B cell (primary cell): ENCODE measurements around the gene NFATC1. TPM values are rescaled to one million over a fixed set of nuclear protein-coding genes. Genes with fewer than 3 reads are reported as not detected.

Source experiments
- ATAC-seq: fragments of 200-7000 bp; cut with Tn5 transposase; one replicate; pipeline ENCODE4 v1.10.0; 2021; ENCODE audit warnings: low read depth, mild to moderate bottlenecking, moderate number of reproducible peaks, moderate library complexity
- CTCF ChIA-PET: fragments of 350-600 bp; sonication (Branson Sonifier 250); formaldehyde crosslinking; loops from one replicate; lab custom pipeline; 2021; ENCODE audit warnings: antibody characterized with exemption, inconsistent platforms; lab: Charles Lee
- POLR2A ChIA-PET: fragments of 350-600 bp; sonication (Branson Sonifier 250); formaldehyde crosslinking; loops from one replicate; lab custom pipeline; 2021; ENCODE audit warnings: antibody characterized with exemption; lab: Charles Lee
- DNase-seq: peaks from one replicate; pipeline ENCODE4 v3.0.0; 2013
- H2AFZ ChIP-seq: 2 replicates; pipeline ENCODE4 v1.6.1; 2012; ENCODE audit warnings: mild to moderate bottlenecking, low read depth, low read length; ENCODE audit not compliant: insufficient read depth, poor library complexity, severe bottlenecking
- H3K27ac ChIP-seq, 2 donors: 1 replicate in 1 of 2; 2 replicates in 1 of 2; pipeline ENCODE4 v1.5.1; 2012 to 2013; ENCODE audit warnings: low read length in 2 of 2, mild to moderate bottlenecking in 2 of 2, moderate library complexity in 1 of 2
- H3K27me3 ChIP-seq, 4 experiments: fragments of 200-600 bp in 1 of 4; sonication (generic) in 1 of 4; replicated peaks in 1 of 4; 1 replicate in 2 of 4; 2 replicates in 2 of 4; pipeline versions ENCODE4 v1.6.1 to v1.7.0; 2013 to 2016; ENCODE audit warnings: low read length in 3 of 4, mild to moderate bottlenecking in 2 of 4, mixed read lengths in 1 of 4, moderate library complexity in 1 of 4; ENCODE audit not compliant: insufficient read depth in 4 of 4, control insufficient read depth in 3 of 4; ENCODE audit errors: control extremely low read depth in 1 of 4
- H3K36me3 ChIP-seq, 2 experiments: replicated peaks in 1 of 2; 1 replicate in 1 of 2; 2 replicates in 1 of 2; pipeline versions ENCODE4 v1.6.1 to v1.7.1; 2013; ENCODE audit warnings: low read length in 1 of 2; ENCODE audit not compliant: insufficient read depth in 2 of 2, control insufficient read depth in 1 of 2; ENCODE audit errors: control extremely low read depth in 1 of 2, extremely low read depth in 1 of 2
- H3K4me1 ChIP-seq, 2 donors: fragments of 200-600 bp in 1 of 2; sonication (generic) in 1 of 2; 1 replicate in 1 of 2; 2 replicates in 1 of 2; pipeline versions ENCODE4 v1.5.1 to v1.6.1; 2013 to 2017; ENCODE audit warnings: low read length in 2 of 2; ENCODE audit not compliant: control insufficient read depth in 2 of 2, insufficient read depth in 2 of 2
- H3K4me2 ChIP-seq: replicated peaks from 2 replicates; pipeline ENCODE3; 2012; ENCODE audit warnings: mild to moderate bottlenecking, low read depth, low read length; ENCODE audit not compliant: poor library complexity, severe bottlenecking
- H3K4me3 ChIP-seq, 5 experiments: fragments of 200-600 bp in 1 of 5; sonication (generic) in 1 of 5; 1 replicate in 3 of 5; 2 replicates in 2 of 5; pipeline versions ENCODE4 v1.5.1 to v1.7.0; 2011 to 2016; ENCODE audit warnings: low read length in 4 of 5, mild to moderate bottlenecking in 4 of 5, low read depth in 2 of 5, control low read depth in 1 of 5, moderate library complexity in 1 of 5; ENCODE audit not compliant: insufficient read depth in 1 of 5; ENCODE audit errors: control extremely low read depth in 1 of 5, extremely low read depth in 1 of 5
- H3K79me2 ChIP-seq: fragments of 200-600 bp; sonication (generic); one replicate; pipeline ENCODE4 v1.6.0; 2016; ENCODE audit warnings: low read length; ENCODE audit not compliant: control insufficient read depth, insufficient read depth
- H3K9ac ChIP-seq: fragments of 200-600 bp; sonication (generic); 2 replicates; pipeline ENCODE4 v1.6.1; 2017; ENCODE audit warnings: mild to moderate bottlenecking, low read length, moderate library complexity
- H3K9me3 ChIP-seq, 3 donors: one replicate each; pipeline versions ENCODE4 v1.6.1 to v1.7.1; 2013; ENCODE audit warnings: low read length in 2 of 3; ENCODE audit not compliant: control insufficient read depth in 2 of 3, insufficient read depth in 1 of 3; ENCODE audit errors: control extremely low read depth in 1 of 3
- H4K20me1 ChIP-seq: 2 replicates; pipeline ENCODE4 v1.6.0; 2012; ENCODE audit warnings: mild to moderate bottlenecking, low read length; ENCODE audit not compliant: insufficient read depth, control insufficient read depth, poor library complexity, severe bottlenecking
- H3K27ac Mint-ChIP-seq: one replicate; pipeline ENCODE4 v1.8.0; 2021; ENCODE audit warnings: mixed read lengths
- H3K27me3 Mint-ChIP-seq: one replicate; pipeline ENCODE4 v1.8.0; 2021; ENCODE audit warnings: mixed read lengths
- H3K4me1 Mint-ChIP-seq: one replicate; pipeline ENCODE4 v1.8.0; 2021; ENCODE audit warnings: mixed read lengths
- H3K4me3 Mint-ChIP-seq: one replicate; pipeline ENCODE4 v1.8.0; 2021; ENCODE audit warnings: mixed read lengths
- H3K9me3 Mint-ChIP-seq: one replicate; pipeline ENCODE4 v1.8.0; 2022; ENCODE audit warnings: mixed read lengths; ENCODE audit not compliant: insufficient read depth
- EZH2 ChIP-seq: IDR thresholded peaks from 2 replicates; pipeline ENCODE4 v1.6.1; 2012; ENCODE audit warnings: borderline replicate concordance, low read depth, mild to moderate bottlenecking, moderate library complexity, low read length; ENCODE audit not compliant: insufficient read depth, poor library complexity, severe bottlenecking
- WGBS: methylation state at CpG from one replicate; pipeline ENCODE4 v1.1.5; 2013; ENCODE audit warnings: missing lambda C conversion rate; ENCODE audit not compliant: insufficient coverage; 5-methylcytosine and 5-hydroxymethylcytosine counted together
- intact Hi-C: fragments of 100-400 bp; cut with micrococcal nuclease; formaldehyde crosslinking; loops from one replicate; pipeline ENCODE4 v1.10.0; 2022
- polyA plus RNA-seq: library from polyadenylated mRNA; depleted of rRNA; stranded (reverse); fragments of >200 nt; gene quantifications from 2 replicates; pipeline ENCODE4 v1.2.3, GENCODE V29; 2012
- total RNA-seq, 2 donors: library from RNA; stranded (reverse); fragments of 120-200 nt in 1 of 2; gene quantifications; 1 replicate in 1 of 2; 2 replicates in 1 of 2; pipeline versions ENCODE4 v1.2.3 to v1.2.4, GENCODE V29; 2013 to 2022
- TF ChIP-seq, protein P1 (sequence below): fragments of 200-600 bp; IDR thresholded peaks from one replicate; pipeline ENCODE4 v1.8.0; 2022; ENCODE audit warnings: antibody characterized with exemption, mild to moderate bottlenecking

Gene NFATC1
- total and polyA plus RNA-seq, 2 donors (not counting 1 experiment from before 2014, with no cell fraction given), result 32.2 to 108 TPM

DNA sequence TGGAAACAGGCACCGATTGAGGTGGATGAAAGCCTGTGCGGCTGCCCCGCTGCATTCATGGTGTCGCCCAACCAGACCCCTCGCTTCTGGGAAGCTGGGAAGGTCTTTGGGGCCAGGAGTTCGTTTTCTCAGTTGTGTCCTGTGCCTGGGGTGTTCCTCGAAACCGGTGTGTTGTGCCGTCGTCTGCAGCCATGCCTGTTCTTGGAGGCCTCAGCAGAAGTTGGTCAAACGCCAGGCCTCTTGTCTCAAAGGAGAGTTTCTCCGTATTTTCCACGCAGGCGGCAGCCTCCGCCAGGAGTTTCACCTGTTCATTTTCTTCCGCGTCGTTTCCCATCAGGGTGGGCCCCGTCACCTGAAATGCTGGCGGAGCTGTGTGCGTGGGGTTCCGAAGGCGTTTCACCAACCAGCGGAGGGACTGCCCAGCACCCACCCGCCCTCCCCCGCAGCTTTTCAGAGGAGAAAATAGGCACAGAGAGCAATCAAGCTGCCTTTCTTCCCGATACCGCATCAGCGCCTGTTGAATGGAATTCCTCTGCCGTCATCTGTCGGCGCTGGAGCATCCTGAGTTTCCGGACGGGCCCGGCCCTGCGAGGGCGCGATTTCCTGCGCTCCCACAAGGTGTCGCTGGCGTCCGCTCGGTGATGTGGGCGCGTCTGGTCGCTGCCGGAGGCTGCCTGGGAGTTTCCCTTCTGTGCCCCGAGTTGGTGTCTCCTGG is 17.0 kb upstream of the NFATC1 start:
- Mint-ChIP-seq H3K27ac (peak overlapping the region; percentile 27), H3K4me3 (no peak overlapping the region), H3K4me1 (peaks cover 20% of the 10 kb centered on the region), H3K9me3 (no peaks in the 10 kb centered on the region), H3K27me3 (no peaks in the 10 kb centered on the region)
- Histone ChIP-seq H3K4me3 (no peak overlapping the region), H2AFZ (no peak overlapping the region), H3K79me2 (no peaks in the 10 kb centered on the region), H4K20me1 (peaks cover 10% of the 10 kb centered on the region), H3K9me3 (no peaks in the 10 kb centered on the region), H3K9ac (no peak overlapping the region), H3K36me3 (peaks cover 0 to 12% of the 10 kb centered on the region in 2 experiments), H3K27me3 (no peaks in the 10 kb centered on the region), H3K4me1 (peaks cover 14 to 22% of the 10 kb centered on the region in 2 donors), H3K27ac (no peak overlapping the region), H3K4me2 (peak overlapping the region; percentile 61)
- intact Hi-C loops, result loop anchor here (1.0 kb wide), 1 partner anchor 266 kb away; no protein-coding TSS in a partner anchor
- 48% methylated on average over 48 of the region's 48 CpGs for WGBS
- no peak for TF ChIP-seq EZH2
- TF ChIP-seq, protein P1, sequence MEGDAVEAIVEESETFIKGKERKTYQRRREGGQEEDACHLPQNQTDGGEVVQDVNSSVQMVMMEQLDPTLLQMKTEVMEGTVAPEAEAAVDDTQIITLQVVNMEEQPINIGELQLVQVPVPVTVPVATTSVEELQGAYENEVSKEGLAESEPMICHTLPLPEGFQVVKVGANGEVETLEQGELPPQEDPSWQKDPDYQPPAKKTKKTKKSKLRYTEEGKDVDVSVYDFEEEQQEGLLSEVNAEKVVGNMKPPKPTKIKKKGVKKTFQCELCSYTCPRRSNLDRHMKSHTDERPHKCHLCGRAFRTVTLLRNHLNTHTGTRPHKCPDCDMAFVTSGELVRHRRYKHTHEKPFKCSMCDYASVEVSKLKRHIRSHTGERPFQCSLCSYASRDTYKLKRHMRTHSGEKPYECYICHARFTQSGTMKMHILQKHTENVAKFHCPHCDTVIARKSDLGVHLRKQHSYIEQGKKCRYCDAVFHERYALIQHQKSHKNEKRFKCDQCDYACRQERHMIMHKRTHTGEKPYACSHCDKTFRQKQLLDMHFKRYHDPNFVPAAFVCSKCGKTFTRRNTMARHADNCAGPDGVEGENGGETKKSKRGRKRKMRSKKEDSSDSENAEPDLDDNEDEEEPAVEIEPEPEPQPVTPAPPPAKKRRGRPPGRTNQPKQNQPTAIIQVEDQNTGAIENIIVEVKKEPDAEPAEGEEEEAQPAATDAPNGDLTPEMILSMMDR, result peak; percentile 89
- ATAC-seq, result peak; percentile 68
- CTCF ChIA-PET, result interaction anchor here (0.7 to 12.4 kb wide), 20 partner anchors 10 to 770 kb away, joined by 3 to 201 read pairs (median 6); no protein-coding TSS in a partner anchor
- POLR2A ChIA-PET, result no interaction called here
- DNase-seq, result peak; percentile 88
